ENCODE data around the gene LRMDA.

Gene LRMDA

DNA sequence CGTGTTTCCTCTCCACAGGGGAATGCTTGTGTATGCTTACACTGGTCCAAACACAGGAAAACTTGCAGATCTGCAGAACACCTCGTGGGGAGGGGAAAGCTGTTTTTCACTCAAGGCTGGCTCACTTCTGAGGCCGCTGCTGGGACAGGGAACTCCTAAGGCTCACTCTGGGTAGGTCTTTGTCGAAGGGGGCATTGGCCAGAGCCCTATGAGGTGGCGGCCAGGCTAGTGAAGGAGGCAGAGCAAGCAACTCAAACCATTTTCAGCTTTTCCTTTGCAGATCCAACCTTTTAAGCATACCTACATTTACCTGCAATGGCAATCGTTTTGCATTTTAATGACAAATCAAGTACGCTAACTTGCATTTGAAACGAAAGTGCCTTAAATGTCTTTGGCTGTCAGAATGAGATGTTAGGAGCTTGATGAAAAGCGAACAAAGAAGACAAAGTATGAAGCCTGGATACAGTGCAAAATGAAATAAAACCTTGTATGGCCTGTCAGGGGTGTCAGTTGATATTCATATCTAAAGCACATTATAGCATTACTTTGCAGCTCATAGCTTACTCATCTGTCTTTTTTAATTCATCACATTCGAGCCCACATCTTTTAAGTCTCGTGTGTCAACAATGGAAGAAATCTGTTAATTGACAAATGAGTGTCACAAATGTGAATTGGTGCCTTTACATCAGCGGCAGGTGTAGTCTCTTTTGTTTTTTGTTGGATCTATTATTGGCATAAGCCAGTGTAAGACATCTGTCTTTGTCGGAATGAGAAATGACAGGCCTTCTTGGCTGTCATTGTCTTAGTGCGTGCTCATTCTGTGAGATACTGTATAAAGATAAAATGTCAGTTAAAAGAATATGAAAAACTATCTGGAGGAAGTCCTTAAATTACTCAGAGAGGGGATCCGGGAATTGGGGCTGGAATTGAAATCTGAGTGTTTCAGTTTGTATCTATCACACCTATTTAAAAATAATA lies 30.5 kb downstream of the LRMDA start:
- DNase-seq (ENCODE audit: low read depth), result no peak
- no peak overlapping the region for H3K4me3 ChIP-seq (ENCODE audit: low read depth, low read length)
- in situ Hi-C loops (cut with HindIII; ENCODE audit: low sequenced_read_pairs), result no loop called here
- TF ChIP-seq, protein P1, sequence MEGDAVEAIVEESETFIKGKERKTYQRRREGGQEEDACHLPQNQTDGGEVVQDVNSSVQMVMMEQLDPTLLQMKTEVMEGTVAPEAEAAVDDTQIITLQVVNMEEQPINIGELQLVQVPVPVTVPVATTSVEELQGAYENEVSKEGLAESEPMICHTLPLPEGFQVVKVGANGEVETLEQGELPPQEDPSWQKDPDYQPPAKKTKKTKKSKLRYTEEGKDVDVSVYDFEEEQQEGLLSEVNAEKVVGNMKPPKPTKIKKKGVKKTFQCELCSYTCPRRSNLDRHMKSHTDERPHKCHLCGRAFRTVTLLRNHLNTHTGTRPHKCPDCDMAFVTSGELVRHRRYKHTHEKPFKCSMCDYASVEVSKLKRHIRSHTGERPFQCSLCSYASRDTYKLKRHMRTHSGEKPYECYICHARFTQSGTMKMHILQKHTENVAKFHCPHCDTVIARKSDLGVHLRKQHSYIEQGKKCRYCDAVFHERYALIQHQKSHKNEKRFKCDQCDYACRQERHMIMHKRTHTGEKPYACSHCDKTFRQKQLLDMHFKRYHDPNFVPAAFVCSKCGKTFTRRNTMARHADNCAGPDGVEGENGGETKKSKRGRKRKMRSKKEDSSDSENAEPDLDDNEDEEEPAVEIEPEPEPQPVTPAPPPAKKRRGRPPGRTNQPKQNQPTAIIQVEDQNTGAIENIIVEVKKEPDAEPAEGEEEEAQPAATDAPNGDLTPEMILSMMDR (IDR thresholded peaks at IDR 0.05; ENCODE audit: low read depth, low read length, missing control alignments), result no peak

DNA sequence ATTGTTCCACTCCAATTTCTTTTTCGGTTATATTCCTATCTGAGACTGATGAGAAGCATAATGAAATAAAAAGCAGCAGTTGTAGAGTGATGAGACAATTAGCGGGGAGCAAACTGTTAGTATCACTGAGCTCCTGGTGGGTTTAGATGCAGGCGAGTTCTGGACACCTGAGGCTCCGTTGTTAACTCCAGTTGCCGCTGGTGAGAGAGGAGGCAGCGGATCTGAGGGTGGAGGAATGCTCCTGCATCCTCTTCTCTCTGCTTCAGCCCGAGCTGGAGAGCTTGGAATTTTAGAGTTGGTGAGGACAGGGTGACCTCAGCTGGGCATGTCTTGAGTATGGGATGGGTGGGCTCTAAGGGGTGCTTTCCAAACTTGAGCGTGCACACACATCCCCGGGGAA lies 31.4 kb downstream of the LRMDA start:
- DNase-seq (ENCODE audit: low read depth), result no peak

DNA sequence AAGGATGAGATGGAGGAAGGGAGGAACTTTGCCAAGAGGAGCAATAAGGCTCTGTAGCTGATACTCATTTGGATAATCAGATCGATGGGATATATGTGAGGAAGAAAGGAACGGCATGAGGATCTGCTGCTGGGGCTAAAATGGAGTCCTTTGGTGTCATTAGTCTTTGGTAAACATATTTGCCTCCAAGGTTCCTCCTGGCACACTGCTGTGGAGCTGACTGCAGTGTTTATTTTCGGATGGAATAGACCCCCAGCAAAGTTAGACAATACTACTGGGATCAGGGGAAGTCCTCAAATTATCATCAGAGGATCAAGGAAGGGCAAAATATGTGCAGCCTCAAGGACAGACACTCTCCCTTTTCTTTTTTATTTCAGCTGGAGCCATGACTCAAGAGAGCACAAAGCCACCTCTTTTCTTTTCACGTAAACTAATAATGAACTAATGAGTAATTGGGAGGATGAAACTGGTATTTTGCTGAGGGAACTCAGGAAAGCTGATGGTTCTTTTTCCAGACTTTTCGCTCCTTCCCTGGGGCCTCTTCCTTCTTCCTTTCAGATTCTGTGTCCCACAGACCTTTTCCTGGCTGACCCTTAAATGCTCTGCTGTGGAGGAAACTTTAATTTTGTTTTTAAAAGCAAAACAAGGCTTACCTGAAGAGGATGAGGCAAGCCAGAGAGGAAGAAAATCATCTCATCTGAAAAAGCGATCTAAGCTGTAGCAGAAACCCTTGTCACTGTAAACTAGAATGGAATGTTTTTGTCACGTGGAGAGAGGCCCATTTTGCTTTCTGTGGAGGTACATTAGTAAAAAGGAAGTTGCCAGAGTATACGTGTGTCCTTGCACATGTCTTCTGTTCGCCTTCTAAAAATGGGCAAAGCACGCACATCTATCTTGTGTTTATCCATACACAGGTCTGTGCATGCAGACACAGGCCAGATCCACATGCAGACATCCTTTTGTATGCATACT lies 33.3 kb downstream of the LRMDA start:
- in situ Hi-C loops (cut with HindIII; ENCODE audit: low sequenced_read_pairs), result no loop called here
- DNase-seq (ENCODE audit: low read depth), result no peak
- TF ChIP-seq, protein P1 (IDR thresholded peaks at IDR 0.05; ENCODE audit: low read depth, low read length, missing control alignments), result no peak
- no peak overlapping the region for H3K4me3 ChIP-seq (ENCODE audit: low read depth, low read length)

More for the DNA sequence above, 31.4 kb downstream of the LRMDA start:
- in situ Hi-C loops (cut with HindIII; ENCODE audit: low sequenced_read_pairs), result no loop called here
- no peak overlapping the region for H3K4me3 ChIP-seq (ENCODE audit: low read depth, low read length)
- TF ChIP-seq, protein P1 (IDR thresholded peaks at IDR 0.05; ENCODE audit: low read depth, low read length, missing control alignments), result no peak

DNA sequence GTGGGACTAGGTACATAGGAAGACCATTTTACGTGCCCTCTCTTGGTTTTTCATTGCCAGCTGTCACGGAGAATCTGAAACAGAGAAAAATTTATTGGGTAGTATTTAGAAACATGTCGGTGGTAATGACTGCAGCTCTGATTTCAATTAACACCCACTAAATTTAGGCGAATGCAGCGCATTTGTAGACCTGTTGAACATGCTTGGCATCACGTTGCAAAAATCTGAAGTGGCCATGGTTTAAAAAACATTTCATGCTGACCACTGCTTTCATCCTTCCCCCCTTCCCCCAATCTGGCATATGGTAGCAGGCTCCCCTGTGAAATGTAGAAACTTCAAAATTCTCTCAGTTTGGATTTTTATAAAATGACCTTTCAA lies 34.0 kb downstream of the LRMDA start:
- TF ChIP-seq, protein P1 (IDR thresholded peaks at IDR 0.05; ENCODE audit: low read depth, low read length, missing control alignments), result no peak
- DNase-seq (ENCODE audit: low read depth), result no peak
- no peak overlapping the region for H3K4me3 ChIP-seq (ENCODE audit: low read depth, low read length)
- in situ Hi-C loops (cut with HindIII; ENCODE audit: low sequenced_read_pairs), result no loop called here

DNA sequence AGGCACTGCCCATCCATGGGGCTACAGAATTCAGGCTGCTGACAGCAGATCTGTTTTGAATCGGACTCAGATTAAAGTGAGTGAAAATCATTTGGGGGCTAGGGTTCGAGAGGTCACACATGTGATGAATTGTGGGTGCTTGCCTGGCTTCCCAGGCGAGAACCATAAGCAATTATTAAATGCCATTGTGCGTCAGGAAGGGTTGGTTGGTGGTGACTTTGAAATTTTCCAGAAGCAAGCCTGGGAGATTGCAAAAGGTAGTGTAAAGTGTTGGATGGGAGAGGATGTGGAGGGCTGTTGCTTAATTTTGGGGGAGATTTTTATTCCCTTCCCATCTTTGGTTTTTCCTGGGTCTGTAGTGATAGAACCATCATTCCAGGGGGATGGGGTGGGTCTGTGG lies 34.6 kb downstream of the LRMDA start:
- no peak for DNase-seq (ENCODE audit: low read depth)
- in situ Hi-C loops (cut with HindIII; ENCODE audit: low sequenced_read_pairs), result no loop called here
- TF ChIP-seq, protein P1 (IDR thresholded peaks at IDR 0.05; ENCODE audit: low read depth, low read length, missing control alignments), result no peak
- no peak overlapping the region for H3K4me3 ChIP-seq (ENCODE audit: low read depth, low read length)

DNA sequence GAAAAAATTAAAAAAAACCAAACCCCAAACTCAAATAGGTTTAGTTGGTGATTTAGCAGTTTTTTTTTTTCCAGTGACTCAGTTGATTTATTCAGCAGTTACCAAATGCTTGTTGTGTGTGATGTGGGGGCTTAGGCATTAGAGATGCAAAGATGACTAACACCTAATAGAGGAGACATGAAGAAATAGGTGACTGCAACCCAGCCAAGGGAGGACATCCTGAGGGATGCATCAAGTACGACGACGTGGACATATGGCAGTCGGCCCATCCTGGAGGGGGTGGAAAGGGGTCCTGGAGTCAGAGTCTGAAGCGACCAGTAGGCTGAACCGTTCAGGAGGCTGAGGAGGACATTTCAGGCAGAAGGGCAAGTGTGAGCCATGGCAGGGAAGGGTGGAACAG lies 35.5 kb downstream of the LRMDA start:
- TF ChIP-seq, protein P1 (IDR thresholded peaks at IDR 0.05; ENCODE audit: low read depth, low read length, missing control alignments), result no peak
- in situ Hi-C loops (cut with HindIII; ENCODE audit: low sequenced_read_pairs), result no loop called here
- DNase-seq (ENCODE audit: low read depth), result no peak
- no peak overlapping the region for H3K4me3 ChIP-seq (ENCODE audit: low read depth, low read length)

Measured in astrocyte of the cerebellum (primary cell).